Ovary (tissue), 9 donors: ENCODE data around the gene DST. TPM values are rescaled to one million over a fixed set of nuclear protein-coding genes. Genes with fewer than 3 reads are reported as not detected.
A peak's percentile ranks its signal among the peaks of the same experiment; 100 is the strongest.
"Not testable (repeated sequence)": the region's sequence is repeated elsewhere in the genome, so short reads cannot be mapped to it uniquely, and the experiment has no call there.

Source experiments
- DNase-seq, 5 donors: peaks; one replicate each; pipeline ENCODE4 v3.0.0-alpha.2; 2019 to 2020
- H3K27ac ChIP-seq, 2 donors: fragments of 200-600 bp; one replicate each; pipeline versions ENCODE4 v1.5.1 to v1.8.0; 2019 to 2022
- H3K27me3 ChIP-seq: fragments of 200-600 bp; one replicate; pipeline ENCODE4 v1.8.0; 2022
- H3K36me3 ChIP-seq: fragments of 200-600 bp; sonication (generic); one replicate; pipeline ENCODE4 v1.5.1; 2019
- H3K4me1 ChIP-seq: one replicate; pipeline ENCODE4 v1.8.1; 2013; ENCODE audit warnings: mild to moderate bottlenecking, moderate library complexity; ENCODE audit not compliant: insufficient read depth
- H3K4me3 ChIP-seq: fragments of 200-600 bp; sonication (generic); one replicate; pipeline ENCODE4 v1.5.1; 2017
- H3K9me3 ChIP-seq, 2 donors: fragments of 200-600 bp in 1 of 2; sonication (generic) in 1 of 2; one replicate each; pipeline versions ENCODE4 v1.5.1 to v1.8.1; 2013 to 2019; ENCODE audit warnings: mild to moderate bottlenecking in 1 of 2, moderate library complexity in 1 of 2
- CTCF ChIP-seq, 3 donors: fragments of 450-650 bp in 2 of 3; fragments of 200-600 bp in 1 of 3; IDR thresholded peaks; one replicate each; pipeline versions ENCODE4 v1.5.1 to v1.8.0; 2016 to 2022; ENCODE audit warnings: antibody characterized with exemption in 3 of 3, mild to moderate bottlenecking in 1 of 3
- EP300 ChIP-seq: sonication (generic); formaldehyde crosslinking; IDR thresholded peaks from one replicate; pipeline ENCODE4 v1.6.1; 2017; ENCODE audit warnings: antibody characterized with exemption
- POLR2A ChIP-seq: fragments of 450-650 bp; IDR thresholded peaks from one replicate; pipeline ENCODE4 v1.6.1; 2017; ENCODE audit warnings: antibody characterized with exemption, mild to moderate bottlenecking, moderate library complexity
- WGBS, 3 donors: extraction: QIAGEN DNeasy Blood & Tissue Kit in 1 of 3; methylation state at CpG; one replicate each; pipeline versions ENCODE4 v1.1.5 to v1.1.7; 2013 to 2017; 5-methylcytosine and 5-hydroxymethylcytosine counted together
- intact Hi-C, 4 donors: fragments of 100-400 bp; cut with DNase I; formaldehyde crosslinking; loops; one replicate each; pipeline versions ENCODE4 v1.11.0 to v1.15.1; 2022 to 2023
- polyA plus RNA-seq, 2 donors: library from polyadenylated mRNA; stranded (reverse); fragments of 200-250 nt in 1 of 2; fragments of 350-450 nt in 1 of 2; fragmentation: Illumina TruSeq in 1 of 2; extraction: RNeasy Lipid Tissue Mini Kit (QIAGEN cat#74804) in 1 of 2; gene quantifications; one replicate each; pipeline ENCODE4 v1.2.3, GENCODE V29; 2013 to 2014
- total RNA-seq, 7 donors: library from RNA; depleted of rRNA in 2 of 7; stranded (reverse); fragments of >200 nt in 2 of 7; fragmentation: NEBNext Ultra II Directional in 3 of 7; extraction: Animal tissue kit (Norgen Biotek cat#: 25700) in 3 of 7; gene quantifications; one replicate each; pipeline versions ENCODE4 v1.1.0 to v1.2.4, GENCODE V29; 2016 to 2023
- donor health status: DM: no; HTN: no; CAD: no; lungs with moderate emphysema.
- donor health status: DM: no; HTN: no; CAD: no.
- donor health status: Bipolar disorder and iron deficiency.
- donor health status: DM: yes; HTN: yes; CAD: no.
- donor health status: DM: no; HTN: no; CAD: no.
- donor health status: DM: yes; HTN: yes; CAD: no.

DST gene
- total and polyA plus RNA-seq, 9 donors, result 124 to 290 (median 174) TPM

- no peaks in the 10 kb centered on the region for H3K36me3 ChIP-seq
- no peaks in the 10 kb centered on the region for H3K4me1 ChIP-seq
- intact Hi-C loops, result no loop called here
- no peak overlapping the region for H3K27ac ChIP-seq
- DNase-seq, result no peak
- no peak for TF ChIP-seq EP300
- TF ChIP-seq CTCF (IDR thresholded peaks at IDR 0.05), result peak in 1 of 3 donors; percentile 19
- no peak overlapping the region for H3K4me3 ChIP-seq
- 69% methylated on average over 8 of the region's 8 CpGs for WGBS, 3 donors
- H3K27me3 ChIP-seq, result no peaks in the 10 kb centered on the region
- H3K9me3 ChIP-seq, result no peaks in the 10 kb centered on the region
Observed at GRCh38 chr6:56570413-56571359, 72.0 kb downstream of the DST start.

GRCh38 chr6:56567501-56567900 is 75.2 kb downstream of the DST start:
- H3K9me3 ChIP-seq, result no peaks in the 10 kb centered on the region
- H3K27me3 ChIP-seq, result no peaks in the 10 kb centered on the region
- no peak overlapping the region for H3K4me3 ChIP-seq
- no peak for TF ChIP-seq POLR2A
- no peak for TF ChIP-seq CTCF (IDR thresholded peaks at IDR 0.05)
- no peak for TF ChIP-seq EP300
- intact Hi-C loops, result no loop called here
- no peak for DNase-seq
- no peak overlapping the region for H3K27ac ChIP-seq
- H3K4me1 ChIP-seq, result no peaks in the 10 kb centered on the region
- no peaks in the 10 kb centered on the region for H3K36me3 ChIP-seq

GRCh38 chr6:56562730-56563129 is 80.0 kb downstream of the DST start:
- 94 to 98% (median 98%) methylated on average over 4 of the region's 4 CpGs for WGBS, 3 donors
- H3K36me3 ChIP-seq, H3K27me3 ChIP-seq, DNase-seq, H3K9me3 ChIP-seq, H3K4me3 ChIP-seq, H3K4me1 ChIP-seq, intact Hi-C loops, H3K27ac ChIP-seq: not testable (repeated sequence)

GRCh38 chr6:56556751-56557540 is 85.7 kb downstream of the DST start:
- 95 to 97% (median 97%) methylated on average over 1 of the region's 1 CpG for whole genome bisulfite sequencing, 3 donors
- TF ChIP-seq EP300 (no peak), POLR2A (no peak), CTCF (IDR thresholded peaks at IDR 0.05) (no peak)

More at GRCh38 chr6:56556751-56557540, 85.7 kb downstream of the DST start:
- H3K36me3 ChIP-seq, result no peaks in the 10 kb centered on the region
- H3K4me3 ChIP-seq, result no peak overlapping the region
- H3K27ac ChIP-seq, result peak overlapping the region in 1 of 2 donors; percentile 51
- no peak for DNase-seq
- no peaks in the 10 kb centered on the region for H3K9me3 ChIP-seq
- peaks cover 3% of the 10 kb centered on the region for H3K4me1 ChIP-seq
- H3K27me3 ChIP-seq, result no peaks in the 10 kb centered on the region
- intact Hi-C loops, result no loop called here
